Astrocyte of the spinal cord (primary cell): Measurements from ENCODE around the gene NEDD4L.

Experiments used
- DNase-seq: peaks from one replicate; pipeline ENCODE4 v3.0.0; 2011; ENCODE audit warnings: low read depth, low spot score
- H3K4me3 ChIP-seq: 2 replicates; pipeline ENCODE4 v1.5.1; 2011; ENCODE audit warnings: low read depth, mild to moderate bottlenecking, low read length, moderate library complexity
- CTCF ChIP-seq: IDR thresholded peaks from 2 replicates; pipeline ENCODE4 v1.5.1; 2012; ENCODE audit warnings: low read depth, mild to moderate bottlenecking, low read length, inconsistent platforms
- in situ Hi-C: cut with HindIII; loops from 2 replicates; pipeline ENCODE4 v1.10.0; 2017; ENCODE audit warnings: low sequenced_read_pairs

NEDD4L gene

GRCh38 chr18:58396966-58397365, 352.9 kb downstream of the NEDD4L start:
- in situ Hi-C loops = no loop called here
- no peak for DNase-seq
- no peak for TF ChIP-seq CTCF
- H3K4me3 ChIP-seq = no peak overlapping the region

GRCh38 chr18:58397385-58398132, 353.5 kb downstream of the NEDD4L start:
- in situ Hi-C loops = no loop called here
- DNase-seq = no peak

GRCh38 chr18:58398648-58399398, 354.8 kb downstream of the NEDD4L start:
- in situ Hi-C loops = no loop called here
- H3K4me3 ChIP-seq = no peak overlapping the region
- no peak for DNase-seq
- no peak for TF ChIP-seq CTCF

More at GRCh38 chr18:58397385-58398132, 353.5 kb downstream of the NEDD4L start:
- H3K4me3 ChIP-seq = no peak overlapping the region
- no peak for TF ChIP-seq CTCF

- no peak for TF ChIP-seq CTCF
- no peak overlapping the region for H3K4me3 ChIP-seq
- no peak for DNase-seq
- in situ Hi-C loops = no loop called here
Observed at GRCh38 chr18:58400331-58400870, 356.4 kb downstream of the NEDD4L start.

- no peak for TF ChIP-seq CTCF
- in situ Hi-C loops = no loop called here
- no peak overlapping the region for H3K4me3 ChIP-seq
- no peak for DNase-seq
Observed at GRCh38 chr18:58401191-58401590, 357.2 kb downstream of the NEDD4L start.

- peak; percentile 83 for DNase-seq
- in situ Hi-C loops = no loop called here
- TF ChIP-seq CTCF = no peak
- no peak overlapping the region for H3K4me3 ChIP-seq
Observed at GRCh38 chr18:58402247-58402646, 358.2 kb downstream of the NEDD4L start.
